ENCODE measurements around the gene ARHGEF40. TPM values are rescaled to one million over a fixed set of nuclear protein-coding genes. Genes with fewer than 3 reads are reported as not detected.

The ARHGEF40 gene
- total RNA-seq (2014; rRNA removed; shearing (Covaris generic)) (56.6 and 68.3 TPM in 2 replicates), polyA plus RNA-seq (2016; fragmentation: Nextera tagmentation; extraction: Ambion mirVana) (22.4 and 23.9 TPM in 2 replicates)

- Histone ChIP-seq H3K9ac (peak within 1 kb of the TSS; percentile 96), H3K4me1 (ENCODE audit: insufficient read depth) (peaks cover 26% of the 10 kb centered on the region), H3F3A (ENCODE audit: insufficient read depth) (peaks cover 28% of the 10 kb centered on the region), H3K27me3 (replicated peaks; ENCODE audit: insufficient read depth) (no peaks in the 10 kb centered on the region), H3K79me2 (ENCODE audit: insufficient read depth) (peaks cover 26% of the 10 kb centered on the region), H4K20me1 (ENCODE audit: insufficient read depth) (no peaks in the 10 kb centered on the region), H3K4me2 (ENCODE audit: unreplicated experiment) (peak within 1 kb of the TSS; percentile 99), H3K27ac (peak within 1 kb of the TSS; percentile 100), H2AFZ (peak within 1 kb of the TSS; percentile 81), H3K9me2 (ENCODE audit: insufficient read depth) (no peaks in the 10 kb centered on the region), H3K36me3 (ENCODE audit: low read depth) (no peaks in the 10 kb centered on the region), H3K9me3 (ENCODE audit: low read depth) (no peaks in the 10 kb centered on the region), H3K4me3 (peak within 1 kb of the TSS; percentile 87)
- TF ChIP-seq EZH2phosphoT487 (IDR thresholded peaks at IDR 0.05; ENCODE audit: insufficient read depth, low read depth) (no peak), EZH2 (IDR thresholded peaks at IDR 0.05; ENCODE audit: insufficient read depth, poor library complexity, severe bottlenecking) (no peak)
- WGBS, 2 experiments (ENCODE audit: low coverage in 1 of 2, low lambda C conversion rate in 2 of 2, missing lambda C conversion rate in 2 of 2) = 1% methylated on average over 11 to 52 of the region's 63 CpGs
- DNase-seq = peak; percentile 79
- in situ Hi-C loops (cut with MboI) = no loop called here
Observed at GRCh38 chr14:21070083-21070609, at the start of gene ARHGEF40. ARHGEF40 (plus strand) TSS chr14:21070304; CDS start chr14:21070397, 93 bp downstream.

- no peaks in the 10 kb centered on the region for H4K20me1 ChIP-seq (ENCODE audit: insufficient read depth)
- H3K4me2 ChIP-seq (ENCODE audit: unreplicated experiment) = no peak overlapping the region
- no peaks in the 10 kb centered on the region for H3F3A ChIP-seq (ENCODE audit: insufficient read depth)
- H3K79me2 ChIP-seq (ENCODE audit: insufficient read depth) = no peaks in the 10 kb centered on the region
- in situ Hi-C loops (cut with MboI) = no loop called here
- H3K4me3 ChIP-seq = no peak overlapping the region
- peaks cover 31% of the 10 kb centered on the region for H3K27me3 ChIP-seq (replicated peaks; ENCODE audit: insufficient read depth)
- H3K27ac ChIP-seq = no peak overlapping the region
- no peak overlapping the region for H3K9ac ChIP-seq
- TF ChIP-seq EZH2 (IDR thresholded peaks at IDR 0.05; ENCODE audit: insufficient read depth, poor library complexity, severe bottlenecking) (no peak), EZH2phosphoT487 (IDR thresholded peaks at IDR 0.05; ENCODE audit: insufficient read depth, low read depth) (no peak)
- no peaks in the 10 kb centered on the region for H3K4me1 ChIP-seq (ENCODE audit: insufficient read depth)
- 72 to 78% methylated on average over 5 of the region's 5 CpGs for WGBS, 2 experiments (ENCODE audit: low coverage in 1 of 2, low lambda C conversion rate in 2 of 2, missing lambda C conversion rate in 2 of 2)
- no peak overlapping the region for H2AFZ ChIP-seq
- H3K36me3 ChIP-seq (ENCODE audit: low read depth) = no peaks in the 10 kb centered on the region
- DNase-seq = no peak
- no peaks in the 10 kb centered on the region for H3K9me3 ChIP-seq (ENCODE audit: low read depth)
- H3K9me2 ChIP-seq (ENCODE audit: insufficient read depth) = no peaks in the 10 kb centered on the region
Observed at GRCh38 chr14:21020977-21021545, 49.0 kb upstream of the ARHGEF40 start.

GRCh38 chr14:21022686-21023085 is 47.4 kb upstream of the ARHGEF40 start:
- Histone ChIP-seq H2AFZ (no peak overlapping the region), H3K79me2 (ENCODE audit: insufficient read depth) (no peaks in the 10 kb centered on the region), H3F3A (ENCODE audit: insufficient read depth) (no peaks in the 10 kb centered on the region), H3K4me1 (ENCODE audit: insufficient read depth) (no peaks in the 10 kb centered on the region), H3K27me3 (replicated peaks; ENCODE audit: insufficient read depth) (peaks cover 32% of the 10 kb centered on the region), H3K9me3 (ENCODE audit: low read depth) (no peaks in the 10 kb centered on the region), H3K4me3 (no peak overlapping the region), H4K20me1 (ENCODE audit: insufficient read depth) (no peaks in the 10 kb centered on the region), H3K4me2 (ENCODE audit: unreplicated experiment) (no peak overlapping the region), H3K9ac (no peak overlapping the region), H3K27ac (no peak overlapping the region), H3K36me3 (ENCODE audit: low read depth) (no peaks in the 10 kb centered on the region), H3K9me2 (ENCODE audit: insufficient read depth) (no peaks in the 10 kb centered on the region)
- TF ChIP-seq EZH2 (IDR thresholded peaks at IDR 0.05; ENCODE audit: insufficient read depth, poor library complexity, severe bottlenecking) (no peak), EZH2phosphoT487 (IDR thresholded peaks at IDR 0.05; ENCODE audit: insufficient read depth, low read depth) (no peak)
- in situ Hi-C loops (cut with MboI) = no loop called here
- WGBS, 2 experiments (ENCODE audit: low coverage in 1 of 2, low lambda C conversion rate in 2 of 2, missing lambda C conversion rate in 2 of 2) = 77 to 80% methylated on average over 5 of the region's 5 CpGs
- DNase-seq = no peak

DNA sequence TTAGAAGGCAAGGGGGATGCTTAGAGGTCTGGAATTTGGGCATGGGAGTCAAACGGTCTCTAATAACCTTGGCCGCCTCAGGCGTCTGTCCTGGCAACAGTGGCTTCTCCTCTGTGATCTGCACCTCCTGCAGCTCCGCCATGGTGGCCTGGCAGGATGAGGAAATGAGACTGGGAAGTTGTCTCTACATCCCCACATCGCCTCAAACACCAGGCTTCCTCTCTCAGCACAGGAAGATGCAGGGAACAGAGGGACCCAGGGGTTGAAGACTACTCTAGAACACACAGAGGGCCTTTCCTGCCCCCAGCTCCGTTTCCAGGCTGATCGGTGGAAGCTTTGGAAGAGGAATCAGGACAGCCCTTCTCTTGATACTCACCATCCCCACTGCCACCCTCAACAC is 46.9 kb upstream of the ARHGEF40 start:
- H3K27me3 ChIP-seq (replicated peaks; ENCODE audit: insufficient read depth) = peaks cover 32% of the 10 kb centered on the region
- H3F3A ChIP-seq (ENCODE audit: insufficient read depth) = no peaks in the 10 kb centered on the region
- H3K9me2 ChIP-seq (ENCODE audit: insufficient read depth) = no peaks in the 10 kb centered on the region
- no peak for DNase-seq
- no peak overlapping the region for H3K4me3 ChIP-seq
- WGBS, 2 experiments (ENCODE audit: low coverage in 1 of 2, low lambda C conversion rate in 2 of 2, missing lambda C conversion rate in 2 of 2) = 74 to 80% methylated on average over 7 of the region's 7 CpGs
- no peak overlapping the region for H3K27ac ChIP-seq
- no peaks in the 10 kb centered on the region for H3K4me1 ChIP-seq (ENCODE audit: insufficient read depth)
- H3K9ac ChIP-seq = no peak overlapping the region
- TF ChIP-seq EZH2phosphoT487 (IDR thresholded peaks at IDR 0.05; ENCODE audit: insufficient read depth, low read depth) (no peak), EZH2 (IDR thresholded peaks at IDR 0.05; ENCODE audit: insufficient read depth, poor library complexity, severe bottlenecking) (no peak)
- H3K4me2 ChIP-seq (ENCODE audit: unreplicated experiment) = no peak overlapping the region
- in situ Hi-C loops (cut with MboI) = no loop called here
- no peaks in the 10 kb centered on the region for H3K9me3 ChIP-seq (ENCODE audit: low read depth)
- no peaks in the 10 kb centered on the region for H3K79me2 ChIP-seq (ENCODE audit: insufficient read depth)
- H3K36me3 ChIP-seq (ENCODE audit: low read depth) = no peaks in the 10 kb centered on the region
- no peak overlapping the region for H2AFZ ChIP-seq
- no peaks in the 10 kb centered on the region for H4K20me1 ChIP-seq (ENCODE audit: insufficient read depth)

All from GM23248 (cell line).